Osteocyte (in vitro differentiated cells): Measurements from ENCODE around the gene TRIM9. TPM values are rescaled to one million over a fixed set of nuclear protein-coding genes. Genes with fewer than 3 reads are reported as not detected.

ENCODE experiments used
- DNase-seq: peaks from one replicate; pipeline ENCODE4 v3.0.0; 2021; ENCODE audit warnings: mixed read lengths; ENCODE audit not compliant: unreplicated experiment; ENCODE audit errors: extremely low spot score
- H3K27ac Mint-ChIP-seq: one replicate; pipeline ENCODE4 v1.8.0; 2021; ENCODE audit warnings: mild to moderate bottlenecking, mixed read lengths; ENCODE audit not compliant: unreplicated experiment
- H3K27me3 Mint-ChIP-seq: one replicate; pipeline ENCODE4 v1.8.0; 2021; ENCODE audit warnings: mixed read lengths; ENCODE audit not compliant: unreplicated experiment
- H3K36me3 Mint-ChIP-seq: one replicate; pipeline ENCODE4 v1.8.0; 2021; ENCODE audit warnings: mixed read lengths; ENCODE audit not compliant: unreplicated experiment
- H3K4me1 Mint-ChIP-seq: one replicate; pipeline ENCODE4 v1.8.0; 2021; ENCODE audit warnings: mixed read lengths; ENCODE audit not compliant: unreplicated experiment
- H3K4me3 Mint-ChIP-seq: one replicate; pipeline ENCODE4 v1.8.0; 2021; ENCODE audit warnings: mild to moderate bottlenecking, moderate library complexity, mixed read lengths; ENCODE audit not compliant: unreplicated experiment
- H3K9me3 Mint-ChIP-seq: one replicate; pipeline ENCODE4 v1.8.0; 2021; ENCODE audit warnings: mixed read lengths; ENCODE audit not compliant: unreplicated experiment
- CTCF ChIP-seq: fragments of 200-600 bp; sonication (generic); IDR thresholded peaks from 2 replicates; pipeline ENCODE4 v1.5.0; 2021; ENCODE audit warnings: antibody characterized with exemption, mild to moderate bottlenecking, moderate library complexity
- total RNA-seq: library from RNA; stranded (reverse); gene quantifications from 2 replicates; pipeline ENCODE4 v1.2.1, GENCODE V29; 2021

TRIM9 gene
- total RNA-seq, 1 donor from 2014 or later = 4.8 TPM

GRCh38 chr14:51119411-51120051, 24.6 kb upstream of the TRIM9 start:
- Mint-ChIP-seq H3K27me3 (peaks cover 3% of the 10 kb centered on the region), H3K36me3 (no peaks in the 10 kb centered on the region), H3K27ac (no peak overlapping the region), H3K4me3 (no peak overlapping the region), H3K9me3 (no peaks in the 10 kb centered on the region), H3K4me1 (peaks cover 29% of the 10 kb centered on the region)
- TF ChIP-seq CTCF = no peak
- DNase-seq = no peak

- Mint-ChIP-seq H3K4me3 (no peak overlapping the region), H3K27me3 (peaks cover 3% of the 10 kb centered on the region), H3K27ac (no peak overlapping the region), H3K9me3 (no peaks in the 10 kb centered on the region), H3K4me1 (peaks cover 29% of the 10 kb centered on the region), H3K36me3 (no peaks in the 10 kb centered on the region)
- DNase-seq = no peak
- no peak for TF ChIP-seq CTCF
Measured at GRCh38 chr14:51118993-51119392, 24.1 kb upstream of the TRIM9 start.

DNA sequence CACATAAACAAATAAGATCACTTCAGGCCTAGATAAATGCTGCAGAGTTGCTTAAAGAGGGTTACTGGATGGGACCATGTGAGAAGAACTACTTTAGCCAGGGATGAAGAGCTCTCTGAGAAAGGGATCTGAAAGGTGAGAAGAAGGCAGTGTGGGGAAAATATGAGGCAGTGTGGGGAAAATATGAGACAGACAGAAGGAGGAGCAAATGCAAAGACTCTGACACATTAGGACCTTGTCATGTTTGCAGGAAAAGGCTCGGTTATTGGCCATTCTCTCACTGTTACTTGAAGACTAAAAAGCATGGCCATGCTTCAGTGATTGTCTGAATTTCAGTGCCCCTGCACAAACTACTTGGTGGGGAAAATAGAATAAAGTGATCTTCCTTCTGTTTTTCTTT, 22.7 kb upstream of the TRIM9 start:
- no peaks in the 10 kb centered on the region for H3K9me3 Mint-ChIP-seq
- H3K4me1 Mint-ChIP-seq = peaks cover 28% of the 10 kb centered on the region
- no peak for DNase-seq

GRCh38 chr14:51116682-51117081, 21.8 kb upstream of the TRIM9 start:
- Mint-ChIP-seq H3K4me3 (no peak overlapping the region), H3K27ac (no peak overlapping the region), H3K36me3 (no peaks in the 10 kb centered on the region), H3K27me3 (peaks cover 3% of the 10 kb centered on the region), H3K4me1 (peaks cover 19% of the 10 kb centered on the region), H3K9me3 (no peaks in the 10 kb centered on the region)
- TF ChIP-seq CTCF = no peak
- DNase-seq = no peak

More for the DNA sequence above, 22.7 kb upstream of the TRIM9 start:
- TF ChIP-seq CTCF = no peak
- Mint-ChIP-seq H3K4me3 (no peak overlapping the region), H3K27me3 (peaks cover 3% of the 10 kb centered on the region), H3K27ac (no peak overlapping the region), H3K36me3 (no peaks in the 10 kb centered on the region)

DNA sequence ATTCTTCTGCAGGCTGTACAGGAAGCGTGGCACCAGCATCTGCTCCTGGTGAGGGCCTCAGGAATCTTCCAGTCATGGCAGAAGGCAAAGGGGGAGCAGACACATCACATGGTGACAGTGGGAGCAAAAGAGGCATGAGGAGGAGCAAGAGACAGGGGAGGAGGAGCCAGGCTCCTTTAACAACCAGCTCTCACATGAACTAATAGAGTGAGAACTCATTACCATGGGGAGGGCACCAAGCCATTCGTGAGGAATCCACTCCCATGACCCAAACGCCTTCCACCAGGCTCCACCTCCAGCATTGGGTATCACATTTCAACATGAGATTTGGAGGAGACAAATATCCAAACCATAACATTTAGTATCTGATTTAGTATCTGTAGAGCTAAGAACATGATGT, 14.7 kb upstream of the TRIM9 start:
- no peaks in the 10 kb centered on the region for H3K4me1 Mint-ChIP-seq
- H3K27ac Mint-ChIP-seq = no peak overlapping the region
- no peaks in the 10 kb centered on the region for H3K36me3 Mint-ChIP-seq
- H3K9me3 Mint-ChIP-seq = no peaks in the 10 kb centered on the region
- H3K4me3 Mint-ChIP-seq = no peak overlapping the region
- no peak for TF ChIP-seq CTCF
- DNase-seq = no peak
- H3K27me3 Mint-ChIP-seq = peaks cover 7% of the 10 kb centered on the region
